Right hindlimb (tissue), 1 donor: ENCODE data around the gene ST8SIA5.

Experiments
- DNase-seq: peaks from one replicate; pipeline ENCODE4 v3.0.0-alpha.2; 2018

ST8SIA5 gene

DNA sequence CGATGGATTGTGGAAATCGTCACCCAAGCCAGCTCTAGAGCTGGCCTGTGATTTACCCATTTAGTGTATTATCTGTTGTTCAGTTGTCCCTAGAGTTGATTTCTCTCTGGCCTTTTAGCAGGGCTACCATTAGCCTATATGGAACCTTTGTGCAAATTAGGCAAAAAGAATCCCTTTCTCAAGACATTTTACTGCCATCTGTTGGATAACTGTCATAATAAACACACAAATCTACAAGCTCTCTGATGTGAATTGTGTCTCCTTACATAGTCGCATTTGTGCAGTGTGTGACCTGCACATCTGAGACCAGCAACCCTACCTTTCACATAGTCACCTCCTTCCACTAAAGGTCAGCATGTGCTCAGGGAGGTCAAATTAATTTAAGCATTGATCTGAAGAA, 133.9 kb downstream of the ST8SIA5 start:
- DNase-seq = no peak

DNA sequence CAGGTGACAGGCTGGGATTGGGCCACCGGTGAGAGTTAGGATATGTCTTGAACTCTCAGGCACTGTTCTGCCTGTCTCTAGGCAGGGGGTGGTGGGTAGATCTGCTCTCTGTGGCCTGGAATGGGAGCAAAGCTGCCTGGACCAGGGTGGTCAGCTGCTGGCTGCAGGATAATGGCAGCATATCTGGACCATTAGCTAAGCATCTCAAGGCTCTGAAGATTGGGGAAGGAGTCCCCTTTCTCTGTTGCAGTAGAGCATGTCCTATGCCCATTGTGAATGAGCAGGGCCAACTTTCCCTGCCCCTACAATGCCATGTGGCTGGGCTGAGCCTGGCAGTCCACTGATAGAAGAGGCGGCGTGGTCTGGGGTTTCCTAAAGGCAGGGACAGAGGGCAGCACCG, 134.4 kb downstream of the ST8SIA5 start:
- no peak for DNase-seq

DNA sequence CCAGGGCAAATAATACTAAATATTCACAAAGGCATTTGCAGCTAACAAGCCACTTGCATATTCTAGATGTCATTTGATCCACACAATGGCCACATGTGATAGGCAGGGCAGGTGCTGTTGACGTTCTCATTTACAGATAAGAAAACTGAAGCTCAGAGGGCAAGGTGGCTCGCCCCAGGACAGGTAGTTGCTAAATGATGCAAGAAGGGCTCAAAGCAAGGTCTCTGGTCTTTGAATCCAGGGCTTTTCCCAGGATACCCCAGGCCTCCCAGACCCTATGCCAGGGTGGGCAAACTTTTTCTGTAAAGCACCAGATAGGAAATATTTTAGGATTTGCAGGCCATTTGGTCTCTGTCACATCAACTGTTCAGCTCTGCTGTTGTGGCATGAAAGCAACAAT, 135.0 kb downstream of the ST8SIA5 start:
- no peak for DNase-seq

DNA sequence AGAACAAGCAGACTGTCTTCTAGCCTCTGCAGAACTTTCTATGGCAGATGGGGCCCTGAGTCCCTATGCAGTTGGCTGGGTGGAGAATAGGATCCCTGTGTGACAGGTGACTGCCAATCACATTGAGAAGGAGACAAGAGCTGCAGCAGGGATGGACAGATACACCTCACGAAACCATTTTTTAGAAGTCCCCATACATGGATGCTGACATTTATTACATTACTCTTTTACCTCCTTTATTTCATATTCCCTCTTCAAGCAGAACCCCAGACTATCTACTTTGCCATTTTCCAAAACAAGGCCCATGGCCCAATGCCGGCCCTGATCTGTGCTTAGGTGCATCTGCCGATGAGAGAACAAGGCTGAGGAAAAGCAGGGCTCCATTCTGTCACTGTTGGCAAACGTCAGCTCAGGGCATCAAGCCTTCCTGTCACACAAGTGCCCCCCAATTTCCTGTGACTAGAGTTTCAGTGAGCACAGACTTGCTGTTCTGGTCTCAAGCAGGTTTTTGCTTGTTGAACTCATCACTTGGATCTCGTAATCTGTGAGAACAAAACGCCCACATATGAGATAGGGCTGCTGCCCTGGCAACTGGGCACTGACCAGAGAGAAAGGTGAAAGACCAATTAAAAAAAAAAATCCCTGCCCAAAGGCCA, 135.6 kb downstream of the ST8SIA5 start:
- DNase-seq = no peak

DNA sequence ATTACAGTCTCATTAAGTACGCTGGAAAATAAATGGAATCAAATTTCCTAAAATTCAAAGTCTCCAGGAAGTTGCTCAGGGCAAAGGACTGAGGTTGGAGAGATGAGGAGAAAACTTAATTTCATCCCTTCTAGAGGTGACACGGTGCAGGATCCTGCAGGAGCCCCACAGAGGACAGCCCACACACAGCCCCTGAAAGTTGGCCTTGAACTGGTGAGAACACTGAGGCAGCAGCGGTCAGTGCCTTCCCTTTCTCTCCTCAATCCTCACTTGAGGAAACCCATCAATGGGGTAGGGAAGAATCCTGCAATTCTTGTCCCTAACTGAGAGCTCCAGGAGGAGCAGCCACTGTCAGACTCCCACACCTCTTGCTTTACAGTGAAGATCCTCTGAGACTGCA, 137.3 kb downstream of the ST8SIA5 start:
- DNase-seq = no peak
